ENCODE measurements around the gene DCAF12.

GRCh38 chr9:34072868-34073590 lies 53.5 kb downstream of the DCAF12 start:
- TF ChIP-seq CTCF (IDR thresholded peaks at IDR 0.05; ENCODE audit: poor library complexity, severe bottlenecking) (no peak), EP300 (conservative IDR thresholded peaks at IDR 0.05; ENCODE audit: poor library complexity, severe bottlenecking) (no peak), MXI1 (conservative IDR thresholded peaks at IDR 0.05; ENCODE audit: poor library complexity, severe bottlenecking) (no peak), POLR2AphosphoS5 (IDR thresholded peaks at IDR 0.05) (no peak), SMC3 (conservative IDR thresholded peaks at IDR 0.05; ENCODE audit: poor library complexity) (no peak), RAD21 (conservative IDR thresholded peaks at IDR 0.05) (no peak), TAF1 (IDR thresholded peaks at IDR 0.05; ENCODE audit: low read depth) (no peak)

Measured in neural cell (in vitro differentiated cells).